GM19351 (cell line): ENCODE measurements around the gene GNG8.

ENCODE experiments used
- ATAC-seq: cut with Tn5 transposase; IDR thresholded peaks from one replicate; pipeline ENCODE4 v1.9.1; 2021; ENCODE audit warnings: mild to moderate bottlenecking, moderate library complexity; ENCODE audit not compliant: unreplicated experiment

The GNG8 gene

GRCh38 chr19:46620716-46621115 is 15.3 kb downstream of the GNG8 start:
- ATAC-seq: no peak

DNA sequence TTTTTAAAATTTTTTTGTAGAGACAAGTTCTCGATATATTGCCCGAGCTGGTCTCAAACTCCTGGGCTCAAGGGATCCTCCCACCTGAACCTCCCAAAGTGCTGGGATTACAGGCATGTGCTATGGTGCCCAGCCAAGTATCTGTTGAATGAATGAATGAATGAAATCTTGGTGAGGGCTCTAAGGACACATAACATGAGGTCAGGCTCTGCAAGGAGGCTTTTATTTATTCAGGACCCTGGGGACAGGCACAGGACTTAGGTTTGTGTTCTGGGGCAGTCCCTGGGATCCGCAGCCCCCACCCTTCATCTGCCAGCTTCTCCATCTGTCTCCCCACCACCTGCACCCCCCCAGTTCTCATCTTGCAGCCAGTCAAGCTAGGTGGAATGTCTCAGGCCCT is 15.7 kb downstream of the GNG8 start:
- no peak for ATAC-seq

- no peak for ATAC-seq
Observed at GRCh38 chr19:46618670-46619231, 17.3 kb downstream of the GNG8 start.

- no peak for ATAC-seq
Observed at GRCh38 chr19:46617601-46618000, 18.4 kb downstream of the GNG8 start.

- no peak for ATAC-seq
Observed at GRCh38 chr19:46616631-46617322, 19.2 kb downstream of the GNG8 start.

DNA sequence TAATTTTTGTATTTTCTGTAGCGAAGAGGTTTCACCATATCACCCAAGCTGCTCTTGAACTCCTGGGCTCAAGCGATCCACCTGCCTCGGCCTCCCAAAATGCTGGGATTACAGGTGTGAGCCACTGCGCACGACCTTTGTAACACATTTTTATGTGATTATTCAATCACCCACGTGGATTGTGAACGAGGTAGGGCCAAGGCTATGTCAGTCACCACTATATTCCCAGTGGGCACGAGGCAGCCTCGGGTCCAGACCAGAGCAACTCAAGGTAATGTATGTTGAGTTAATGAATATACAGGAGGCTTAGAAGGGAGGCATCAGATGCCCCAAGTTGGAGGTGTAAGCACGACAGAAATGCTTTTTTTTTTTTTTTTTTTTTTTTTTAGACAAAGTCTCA is 20.0 kb downstream of the GNG8 start:
- no peak for ATAC-seq

- no peak for ATAC-seq
Observed at GRCh38 chr19:46614114-46614722, 21.8 kb downstream of the GNG8 start.

- no peak for ATAC-seq
Observed at GRCh38 chr19:46613525-46613924, 22.5 kb downstream of the GNG8 start.

DNA sequence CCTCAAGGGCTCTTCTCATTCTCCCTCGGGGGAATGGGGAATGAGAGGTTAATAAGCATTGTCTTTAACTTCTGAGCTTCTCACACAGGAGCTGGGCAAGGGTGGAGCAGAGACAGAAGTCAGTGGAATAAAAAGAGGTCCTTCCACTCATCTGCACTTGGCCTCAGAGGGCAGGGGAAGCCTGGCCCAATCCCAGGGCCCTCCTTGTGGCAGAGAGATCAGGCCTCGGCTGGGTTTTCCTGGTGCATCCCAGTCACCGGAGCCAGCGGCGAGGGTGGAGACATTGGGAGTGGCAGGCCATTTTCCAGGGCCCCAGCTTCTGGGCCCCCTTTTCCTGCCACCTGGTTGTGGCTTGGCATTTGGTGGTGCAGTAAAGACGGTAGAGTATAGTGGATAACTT is 24.2 kb downstream of the GNG8 start:
- ATAC-seq: no peak

- ATAC-seq: no peak
Observed at GRCh38 chr19:46610851-46611770, 24.9 kb downstream of the GNG8 start.

- no peak for ATAC-seq
Observed at GRCh38 chr19:46610413-46610775, 25.6 kb downstream of the GNG8 start.

GRCh38 chr19:46609511-46610412 is 26.2 kb downstream of the GNG8 start:
- no peak for ATAC-seq

DNA sequence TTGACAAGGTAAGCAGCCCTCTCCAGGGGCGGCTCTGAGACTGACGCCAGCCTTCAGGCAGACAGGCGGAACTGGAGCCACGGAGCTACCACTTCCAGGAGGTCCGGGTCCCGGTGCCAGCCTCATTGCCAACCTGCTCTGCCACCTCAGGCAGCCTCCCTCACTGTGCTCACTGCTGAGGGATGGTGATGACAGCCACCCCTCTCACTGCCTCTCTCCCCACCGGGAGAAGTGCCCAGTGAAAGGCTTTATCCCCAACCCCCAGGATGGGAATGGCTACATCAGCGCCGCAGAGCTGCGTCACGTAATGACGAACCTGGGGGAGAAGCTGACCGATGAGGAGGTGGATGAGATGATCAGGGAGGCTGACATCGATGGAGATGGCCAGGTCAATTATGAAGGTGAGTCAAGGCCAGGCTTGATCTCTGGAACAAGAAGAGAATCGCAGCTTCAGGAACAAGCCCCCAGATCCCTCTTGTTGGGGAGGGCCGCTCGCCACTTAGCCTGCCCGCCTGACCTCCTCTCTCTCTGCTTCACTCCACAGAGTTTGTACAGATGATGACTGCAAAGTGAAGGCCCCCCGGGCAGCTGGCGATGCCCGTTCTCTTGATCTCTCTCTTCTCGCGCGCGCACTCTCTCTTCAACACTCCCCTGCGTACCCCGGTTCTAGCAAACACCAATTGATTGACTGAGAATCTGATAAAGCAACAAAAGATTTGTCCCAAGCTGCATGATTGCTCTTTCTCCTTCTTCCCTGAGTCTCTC is 27.2 kb downstream of the GNG8 start:
- ATAC-seq: no peak

GRCh38 chr19:46608178-46608577 is 27.8 kb downstream of the GNG8 start:
- ATAC-seq: no peak

DNA sequence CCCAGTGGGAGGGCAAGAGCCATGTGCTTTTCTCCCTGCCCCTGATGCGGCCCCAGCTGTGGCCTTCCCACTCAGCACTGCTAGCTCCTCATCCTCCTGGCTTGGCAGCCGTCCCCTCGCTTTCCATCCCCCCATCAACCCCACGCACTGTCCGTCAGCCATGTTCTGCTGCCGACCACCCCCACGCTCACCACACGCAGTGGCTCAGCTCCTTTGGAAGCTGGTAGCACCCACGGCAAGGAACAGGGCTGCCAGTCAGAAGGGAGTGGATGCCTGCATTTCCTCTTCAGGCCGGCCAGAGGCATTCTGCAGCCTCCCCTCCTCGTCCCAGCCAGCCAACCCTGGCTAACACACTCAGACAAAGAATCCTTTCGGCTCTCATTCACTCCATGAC is 28.6 kb downstream of the GNG8 start:
- no peak for ATAC-seq

DNA sequence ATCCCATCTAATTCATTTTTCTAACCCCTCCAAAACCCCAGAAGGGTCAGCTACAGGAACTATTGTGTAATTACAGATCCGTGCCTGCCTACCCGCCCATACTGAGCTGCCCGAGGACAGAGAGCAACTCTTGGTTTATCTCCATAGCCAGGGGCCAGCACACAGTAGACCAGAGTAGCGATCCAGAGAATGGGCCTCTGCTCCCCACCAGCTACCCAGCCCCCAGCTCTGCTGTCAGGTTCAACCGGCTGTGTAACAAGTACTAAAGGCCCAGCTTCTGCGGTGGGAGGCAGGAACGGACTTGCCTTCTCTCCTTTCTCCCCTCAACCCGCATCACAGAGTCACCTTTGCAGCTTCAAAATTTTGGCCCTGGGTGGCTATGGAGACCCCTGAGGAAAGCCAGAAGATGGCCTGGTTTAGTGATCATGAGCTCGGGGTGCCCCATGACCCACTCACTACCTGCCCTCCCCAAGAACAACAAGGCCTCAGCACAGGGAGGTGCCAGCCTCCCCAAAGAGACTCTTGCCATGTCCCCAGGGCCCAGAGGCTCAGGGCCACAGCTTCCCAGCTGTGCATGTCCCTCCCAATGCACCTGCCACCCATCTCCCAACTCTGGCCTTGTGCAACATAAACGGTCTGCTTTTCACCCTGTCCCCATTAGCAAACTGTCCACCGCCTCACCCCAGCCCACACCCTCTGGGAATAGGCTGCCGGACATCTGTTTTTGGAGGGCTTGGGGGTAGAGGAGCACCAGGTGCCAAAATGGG is 29.1 kb downstream of the GNG8 start:
- no peak for ATAC-seq

- no peak for ATAC-seq
Observed at GRCh38 chr19:46606019-46606418, 30.0 kb downstream of the GNG8 start.

GRCh38 chr19:46605356-46605821 is 30.6 kb downstream of the GNG8 start:
- no peak for ATAC-seq

DNA sequence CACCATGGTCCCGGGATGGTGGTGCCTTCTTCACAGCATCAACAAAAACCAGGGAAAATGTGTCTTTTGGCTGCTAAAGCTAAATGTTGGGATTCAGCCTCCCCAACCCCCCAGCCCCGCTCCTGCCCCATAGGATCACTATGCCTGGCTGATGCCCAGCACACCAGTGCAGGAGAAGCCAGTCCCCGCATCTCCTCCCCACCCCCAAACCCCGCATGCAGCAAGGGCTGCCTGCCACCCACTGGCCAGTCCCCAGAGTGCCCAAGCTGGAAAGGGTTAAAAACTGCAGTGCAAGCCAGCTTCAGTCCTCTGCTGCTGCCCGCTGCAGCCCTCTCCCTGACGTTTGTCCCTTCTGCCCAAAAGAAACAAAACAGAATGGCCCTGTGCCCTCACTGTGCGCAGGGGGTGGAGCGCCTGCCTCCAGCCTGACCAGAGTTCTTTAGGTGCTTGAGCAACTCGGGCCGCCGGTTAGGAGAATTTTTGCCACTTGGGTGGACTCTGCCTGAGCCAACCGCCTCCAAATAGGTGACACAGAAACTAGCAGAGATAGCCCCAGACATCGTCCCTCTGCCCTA is 31.1 kb downstream of the GNG8 start:
- ATAC-seq: no peak
